ENCODE measurements around the gene IMMP2L. TPM values are rescaled to one million over a fixed set of nuclear protein-coding genes. Genes with fewer than 3 reads are reported as not detected.

IMMP2L gene
- total and polyA plus RNA-seq, 2 of the 4 experiments (the other 2 are of a cell fraction) = 5.8 to 9.3 TPM

DNA sequence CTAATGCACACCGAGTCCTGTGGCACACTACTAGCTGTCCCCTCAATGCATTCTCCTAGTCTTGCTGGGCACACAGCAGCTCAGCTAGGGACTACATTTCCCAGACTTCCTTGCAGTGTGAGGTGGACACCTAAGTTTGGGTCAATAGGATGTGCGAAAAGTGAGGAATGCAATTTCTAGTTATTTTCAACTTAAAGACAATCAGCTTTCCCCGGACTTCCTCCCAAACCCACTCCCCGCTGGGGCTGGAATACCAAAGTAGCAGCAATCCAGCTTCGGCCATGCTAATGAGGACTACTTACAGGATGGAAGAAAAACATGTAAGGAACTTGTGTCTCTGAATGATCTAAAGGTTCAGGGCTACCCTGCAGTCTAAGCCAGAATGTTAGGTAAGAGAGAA is 757.8 kb downstream of the IMMP2L start:
- WGBS, 2 experiments (ENCODE audit: extremely low coverage in 2 of 2, insufficient read length in 1 of 2) = 29% methylated on average over 1 of the region's 5 CpGs; no CpG with 5 or more reads in 1 of the 2 experiments
- CTCF ChIA-PET = interaction anchor here (0.6 kb wide), 1 partner anchor 1014 kb away, joined by 3 read pairs; no protein-coding TSS in a partner anchor
- dilution Hi-C loops (cut with HindIII; ENCODE audit: low sequenced_read_pairs, unreplicated experiment) = no loop called here

More for the DNA sequence above, 757.8 kb downstream of the IMMP2L start:
- Histone ChIP-seq H2BK15ac (ENCODE audit: low read depth, low read length) (no peak overlapping the region), H3K4me1 (ENCODE audit: control insufficient read depth, insufficient read depth, low read length) (no peaks in the 10 kb centered on the region), H3K9ac (ENCODE audit: low read depth, low read length) (no peak overlapping the region), H3K36me3 (ENCODE audit: control insufficient read depth, insufficient read depth, low read length) (no peaks in the 10 kb centered on the region), H2BK120ac (ENCODE audit: low read depth, low read length) (no peak overlapping the region), H3K4ac (ENCODE audit: low read depth, low read length) (no peak overlapping the region), H3K14ac (replicated peaks; ENCODE audit: low read depth, low read length) (no peak overlapping the region), H4K20me1 (ENCODE audit: insufficient read depth, low read length) (no peaks in the 10 kb centered on the region), H2BK5ac (ENCODE audit: low read depth, low read length, poor library complexity, severe bottlenecking) (no peak overlapping the region), H3K4me2 (ENCODE audit: low read depth, low read length) (no peak overlapping the region), H3K23ac (ENCODE audit: low read depth, low read length) (no peak overlapping the region), H3K27me3 (ENCODE audit: control insufficient read depth, insufficient read depth, low read length) (no peaks in the 10 kb centered on the region), H3K27ac (ENCODE audit: insufficient read depth, low read length) (no peak overlapping the region), H3K4me3 (ENCODE audit: insufficient read depth, low read depth, low read length) (no peak overlapping the region), H2AK9ac (replicated peaks; ENCODE audit: low read depth, low read length, poor library complexity) (no peak overlapping the region), H2BK20ac (ENCODE audit: low read depth, low read length) (no peak overlapping the region), H4K91ac (ENCODE audit: insufficient read depth, low read depth, low read length) (no peak overlapping the region), H3K18ac (ENCODE audit: low read depth, low read length) (no peak overlapping the region), H4K5ac (ENCODE audit: low read depth, low read length) (no peak overlapping the region), H3K9me1 (ENCODE audit: insufficient read depth, low read length) (no peaks in the 10 kb centered on the region), H4K8ac (ENCODE audit: low read depth in 2 of 2, low read length in 2 of 2) (no peak overlapping the region), H2AK5ac (ENCODE audit: low read depth, low read length) (no peak overlapping the region), H2AFZ (replicated peaks; ENCODE audit: low read length, poor library complexity) (no peak overlapping the region), H3K56ac (ENCODE audit: extremely low read depth, insufficient read depth, low read length) (no peak overlapping the region), H3K9me3 (ENCODE audit: control insufficient read depth, insufficient read depth, low read length) (no peaks in the 10 kb centered on the region), H3K79me1 (ENCODE audit: low read depth in 1 of 2, low read length in 2 of 2) (no peaks in the 10 kb centered on the region)
- ATAC-seq (ENCODE audit: low read depth) (no peak), DNase-seq (no peak)
- intact Hi-C loops (cut with micrococcal nuclease) (no loop called here), in situ Hi-C loops (cut with MboI; ENCODE audit: low sequenced_read_pairs) (no loop called here)
- POLR2A ChIA-PET (ENCODE audit: unreplicated experiment) = no interaction called here
- TF ChIP-seq FOS (IDR thresholded peaks at IDR 0.05; ENCODE audit: low read depth, low read length) = no peak
- TF ChIP-seq CHD1 (IDR thresholded peaks at IDR 0.05; ENCODE audit: low read depth, low read length) = no peak
- TF ChIP-seq NFE2L2 (IDR thresholded peaks at IDR 0.05; ENCODE audit: low read depth, low read length) = no peak
- TF ChIP-seq CEBPB (IDR thresholded peaks at IDR 0.05; ENCODE audit: low read depth, low read length) = no peak
- TF ChIP-seq, protein P1, sequence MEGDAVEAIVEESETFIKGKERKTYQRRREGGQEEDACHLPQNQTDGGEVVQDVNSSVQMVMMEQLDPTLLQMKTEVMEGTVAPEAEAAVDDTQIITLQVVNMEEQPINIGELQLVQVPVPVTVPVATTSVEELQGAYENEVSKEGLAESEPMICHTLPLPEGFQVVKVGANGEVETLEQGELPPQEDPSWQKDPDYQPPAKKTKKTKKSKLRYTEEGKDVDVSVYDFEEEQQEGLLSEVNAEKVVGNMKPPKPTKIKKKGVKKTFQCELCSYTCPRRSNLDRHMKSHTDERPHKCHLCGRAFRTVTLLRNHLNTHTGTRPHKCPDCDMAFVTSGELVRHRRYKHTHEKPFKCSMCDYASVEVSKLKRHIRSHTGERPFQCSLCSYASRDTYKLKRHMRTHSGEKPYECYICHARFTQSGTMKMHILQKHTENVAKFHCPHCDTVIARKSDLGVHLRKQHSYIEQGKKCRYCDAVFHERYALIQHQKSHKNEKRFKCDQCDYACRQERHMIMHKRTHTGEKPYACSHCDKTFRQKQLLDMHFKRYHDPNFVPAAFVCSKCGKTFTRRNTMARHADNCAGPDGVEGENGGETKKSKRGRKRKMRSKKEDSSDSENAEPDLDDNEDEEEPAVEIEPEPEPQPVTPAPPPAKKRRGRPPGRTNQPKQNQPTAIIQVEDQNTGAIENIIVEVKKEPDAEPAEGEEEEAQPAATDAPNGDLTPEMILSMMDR (conservative IDR thresholded peaks at IDR 0.05; ENCODE audit: low read depth, low read length) = no peak
- BruUV-seq (replicated peaks) = no TSS peak
